H9 (cell line): Measurements from ENCODE around the gene SRGAP3. TPM values are rescaled to one million over a fixed set of nuclear protein-coding genes. Genes with fewer than 3 reads are reported as not detected.

ENCODE experiments used
- DNase-seq: peaks from one replicate; pipeline ENCODE4 v3.0.0-alpha.2; 2017
- H2AFZ ChIP-seq: one replicate; pipeline ENCODE4 v1.6.1; 2013; ENCODE audit warnings: mild to moderate bottlenecking, low read length, control low read depth, moderate library complexity
- H2AK5ac ChIP-seq: 2 replicates; pipeline ENCODE4 v1.6.1; 2013; ENCODE audit warnings: low read length, control low read depth, mixed read lengths; ENCODE audit not compliant: insufficient read length
- H2BK120ac ChIP-seq: one replicate; pipeline ENCODE4 v1.6.1; 2013; ENCODE audit warnings: low read depth, mild to moderate bottlenecking, low read length, control low read depth, inconsistent platforms; ENCODE audit not compliant: poor library complexity, severe bottlenecking
- H2BK12ac ChIP-seq: 2 replicates; pipeline ENCODE4 v1.6.1; 2013; ENCODE audit warnings: low read length, control low read depth, mixed read lengths, low read depth; ENCODE audit not compliant: insufficient read length
- H2BK15ac ChIP-seq: 2 replicates; pipeline ENCODE4 v1.6.1; 2013; ENCODE audit warnings: low read depth, low read length, control low read depth
- H2BK20ac ChIP-seq: one replicate; pipeline ENCODE4 v1.6.1; 2013; ENCODE audit warnings: low read depth, mild to moderate bottlenecking, low read length, control low read depth, inconsistent platforms; ENCODE audit not compliant: poor library complexity, severe bottlenecking
- H2BK5ac ChIP-seq: 2 replicates; pipeline ENCODE4 v1.6.1; 2013; ENCODE audit warnings: low read length, control low read depth, mixed read lengths; ENCODE audit not compliant: insufficient read length
- H3K14ac ChIP-seq: 2 replicates; pipeline ENCODE4 v1.6.1; 2013; ENCODE audit warnings: low read length, control low read depth; ENCODE audit not compliant: insufficient read depth
- H3K18ac ChIP-seq: 2 replicates; pipeline ENCODE4 v1.6.1; 2013; ENCODE audit warnings: low read depth, mild to moderate bottlenecking, mixed read lengths, low read length, control low read depth; ENCODE audit not compliant: insufficient read length
- H3K23ac ChIP-seq: 2 replicates; pipeline ENCODE4 v1.6.1; 2013; ENCODE audit warnings: low read length, control low read depth, mixed read lengths, low read depth; ENCODE audit not compliant: insufficient read length
- H3K23me2 ChIP-seq: 2 replicates; pipeline ENCODE4 v1.6.1; 2013; ENCODE audit warnings: low read depth, mild to moderate bottlenecking, mixed read lengths, low read length, control low read depth; ENCODE audit not compliant: insufficient read length, poor library complexity, severe bottlenecking
- H3K27ac ChIP-seq: 2 replicates; pipeline ENCODE4 v1.5.1; 2013; ENCODE audit warnings: low read length, control low read depth, mixed read lengths, low read depth; ENCODE audit not compliant: insufficient read length
- H3K27me3 ChIP-seq: 2 replicates; pipeline ENCODE4 v1.6.1; 2013; ENCODE audit warnings: low read length, control low read depth, inconsistent platforms; ENCODE audit not compliant: insufficient read depth
- H3K4ac ChIP-seq: 2 replicates; pipeline ENCODE4 v1.6.1; 2013; ENCODE audit warnings: low read depth, mild to moderate bottlenecking, control low read depth, inconsistent platforms, low read length, moderate library complexity
- H3K4me1 ChIP-seq: 2 replicates; pipeline ENCODE4 v1.6.1; 2013; ENCODE audit warnings: low read length, control low read depth, inconsistent platforms; ENCODE audit not compliant: insufficient read depth
- H3K4me2 ChIP-seq: 2 replicates; pipeline ENCODE4 v1.6.1; 2013; ENCODE audit warnings: low read length, control low read depth, mixed read lengths; ENCODE audit not compliant: insufficient read length, insufficient read depth
- H3K56ac ChIP-seq: 2 replicates; pipeline ENCODE4 v1.6.1; 2013; ENCODE audit warnings: low read depth, mild to moderate bottlenecking, mixed read lengths, low read length, control low read depth; ENCODE audit not compliant: insufficient read length
- H3K79me1 ChIP-seq: 2 replicates; pipeline ENCODE4 v1.6.1; 2013; ENCODE audit warnings: low read depth, mild to moderate bottlenecking, moderate library complexity, low read length, control low read depth, inconsistent platforms; ENCODE audit not compliant: insufficient read depth, poor library complexity, severe bottlenecking
- H3K79me2 ChIP-seq: 2 replicates; pipeline ENCODE4 v1.6.1; 2013; ENCODE audit warnings: low read length, control low read depth, inconsistent platforms; ENCODE audit not compliant: insufficient read depth
- H3K9ac ChIP-seq: 2 replicates; pipeline ENCODE4 v1.6.1; 2013; ENCODE audit warnings: low read length, control low read depth, mixed read lengths; ENCODE audit not compliant: insufficient read length; ENCODE audit errors: extremely low read depth
- H3K9me3 ChIP-seq: one replicate; pipeline ENCODE4 v1.6.1; 2013; ENCODE audit warnings: low read depth, low read length, inconsistent platforms; ENCODE audit not compliant: control insufficient read depth
- H3T11ph ChIP-seq: one replicate; pipeline ENCODE4 v1.6.1; 2013; ENCODE audit warnings: mild to moderate bottlenecking, low read length, control low read depth, inconsistent platforms
- H4K20me1 ChIP-seq: one replicate; pipeline ENCODE4 v1.6.1; 2013; ENCODE audit not compliant: control insufficient read depth, insufficient read length, insufficient read depth
- H4K5ac ChIP-seq: 2 replicates; pipeline ENCODE4 v1.6.1; 2013; ENCODE audit warnings: low read depth, mild to moderate bottlenecking, mixed read lengths, low read length, control low read depth; ENCODE audit not compliant: insufficient read length
- H4K8ac ChIP-seq: replicated peaks from 2 replicates; pipeline ENCODE4 v1.6.1; 2013; ENCODE audit warnings: low read length, control low read depth, mixed read lengths, low read depth; ENCODE audit not compliant: insufficient read length
- H4K91ac ChIP-seq: 2 replicates; pipeline ENCODE4 v1.6.1; 2013; ENCODE audit warnings: low read depth, mild to moderate bottlenecking, moderate library complexity, mixed read lengths, low read length, control low read depth; ENCODE audit not compliant: insufficient read length
- H3K27ac Mint-ChIP-seq, 3 experiments: 2 replicates in 2 of 3; 3 replicates in 1 of 3; pipeline ENCODE4 v1.8.0; 2020 to 2021; ENCODE audit warnings: mixed read lengths in 3 of 3, mild to moderate bottlenecking in 1 of 3, moderate library complexity in 1 of 3
- H3K27me3 Mint-ChIP-seq: 2 replicates; pipeline ENCODE4 v1.8.0; 2021; ENCODE audit warnings: low read depth, mild to moderate bottlenecking, moderate library complexity, mixed read lengths
- H3K36me3 Mint-ChIP-seq, 3 experiments: 2 replicates in 2 of 3; 3 replicates in 1 of 3; pipeline ENCODE4 v1.8.0; 2020 to 2021; ENCODE audit warnings: low read depth in 3 of 3, mixed read lengths in 3 of 3; ENCODE audit not compliant: insufficient read depth in 1 of 3
- H3K4me1 Mint-ChIP-seq, 2 experiments: 2 replicates each; pipeline ENCODE4 v1.8.0; 2020; ENCODE audit warnings: mixed read lengths in 2 of 2
- H3K4me3 Mint-ChIP-seq, 2 experiments: 2 replicates in 1 of 2; 3 replicates in 1 of 2; pipeline ENCODE4 v1.8.0; 2020 to 2021; ENCODE audit warnings: mild to moderate bottlenecking in 2 of 2, mixed read lengths in 2 of 2, moderate library complexity in 1 of 2
- H3K9me3 Mint-ChIP-seq, 2 experiments: 2 replicates in 1 of 2; 3 replicates in 1 of 2; pipeline ENCODE4 v1.8.0; 2020; ENCODE audit warnings: mild to moderate bottlenecking in 2 of 2, mixed read lengths in 2 of 2, moderate library complexity in 1 of 2
- WGBS: extraction: QIAGEN DNeasy Blood & Tissue Kit; methylation state at CpG from one replicate; pipeline ENCODE4 v1.1.7; 2013; ENCODE audit warnings: missing lambda C conversion rate, low lambda C conversion rate, mixed read lengths; ENCODE audit not compliant: insufficient read length; ENCODE audit errors: extremely low coverage; 5-methylcytosine and 5-hydroxymethylcytosine counted together
- total RNA-seq: library from RNA; stranded (reverse); gene quantifications from 2 replicates; pipeline ENCODE4 v1.2.1, GENCODE V29; 2021
- TF ChIP-seq, protein P1 (sequence below): fragments of 200-600 bp; sonication (generic); conservative IDR thresholded peaks from 3 replicates; pipeline ENCODE4 v1.8.0; 2021; ENCODE audit warnings: antibody characterized with exemption, mild to moderate bottlenecking

The SRGAP3 gene
- total RNA-seq, 1 experiment from 2014 or later = 3.4 TPM

DNA sequence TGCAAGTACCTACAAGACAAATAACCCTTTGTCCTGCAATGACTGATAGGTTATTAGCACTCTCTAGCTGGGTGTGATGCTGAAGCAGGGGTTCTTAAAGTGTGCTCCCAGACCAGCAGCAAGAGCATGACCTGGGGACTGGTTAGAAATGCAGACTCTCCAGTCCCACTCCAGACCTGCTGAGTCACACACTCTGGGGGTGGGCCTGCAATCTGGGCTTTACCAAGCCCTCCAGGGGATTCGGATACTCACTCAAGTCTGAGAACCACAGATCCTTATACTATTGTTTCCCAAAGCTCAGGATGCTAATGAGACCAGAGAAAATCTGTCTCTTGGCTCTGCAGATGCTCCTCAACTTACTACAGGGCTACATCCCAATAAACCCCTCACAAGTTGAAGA is 144.0 kb downstream of the SRGAP3 start:
- DNase-seq = no peak
- Histone ChIP-seq H3K4ac (no peak overlapping the region), H3K79me1 (no peaks in the 10 kb centered on the region), H3T11ph (no peak overlapping the region), H3K27me3 (no peaks in the 10 kb centered on the region), H4K8ac (no peak overlapping the region), H3K23ac (no peak overlapping the region), H2BK12ac (no peak overlapping the region), H3K4me2 (no peak overlapping the region), H2AK5ac (no peak overlapping the region), H3K14ac (no peak overlapping the region), H4K5ac (no peak overlapping the region), H3K23me2 (no peaks in the 10 kb centered on the region), H2BK20ac (no peak overlapping the region), H3K4me1 (peaks cover 5% of the 10 kb centered on the region), H2BK5ac (no peak overlapping the region), H4K91ac (no peak overlapping the region), H3K18ac (peak overlapping the region; percentile 68), H4K20me1 (no peaks in the 10 kb centered on the region), H3K56ac (no peak overlapping the region), H3K27ac (no peak overlapping the region), H3K9ac (no peak overlapping the region), H3K79me2 (no peaks in the 10 kb centered on the region), H2AFZ (no peak overlapping the region), H2BK120ac (no peak overlapping the region), H2BK15ac (no peak overlapping the region), H3K9me3 (no peaks in the 10 kb centered on the region)
- WGBS = no CpG with 5 or more reads among the region's 1 CpG
- Mint-ChIP-seq H3K27me3 (peaks cover 4% of the 10 kb centered on the region; the same call in 1 of the 2 replicates), H3K4me1 (peaks cover 42 to 45% of the 10 kb centered on the region in 2 experiments), H3K9me3 (peaks cover 0 to 3% of the 10 kb centered on the region in 2 experiments; a peak in 1 of 5 replicates), H3K36me3 (no peaks in the 10 kb centered on the region), H3K4me3 (no peak overlapping the region), H3K27ac (peak overlapping the region; percentile 22 to 81 (median 72); a peak in 3 of 7 replicates)
- TF ChIP-seq, protein P1, sequence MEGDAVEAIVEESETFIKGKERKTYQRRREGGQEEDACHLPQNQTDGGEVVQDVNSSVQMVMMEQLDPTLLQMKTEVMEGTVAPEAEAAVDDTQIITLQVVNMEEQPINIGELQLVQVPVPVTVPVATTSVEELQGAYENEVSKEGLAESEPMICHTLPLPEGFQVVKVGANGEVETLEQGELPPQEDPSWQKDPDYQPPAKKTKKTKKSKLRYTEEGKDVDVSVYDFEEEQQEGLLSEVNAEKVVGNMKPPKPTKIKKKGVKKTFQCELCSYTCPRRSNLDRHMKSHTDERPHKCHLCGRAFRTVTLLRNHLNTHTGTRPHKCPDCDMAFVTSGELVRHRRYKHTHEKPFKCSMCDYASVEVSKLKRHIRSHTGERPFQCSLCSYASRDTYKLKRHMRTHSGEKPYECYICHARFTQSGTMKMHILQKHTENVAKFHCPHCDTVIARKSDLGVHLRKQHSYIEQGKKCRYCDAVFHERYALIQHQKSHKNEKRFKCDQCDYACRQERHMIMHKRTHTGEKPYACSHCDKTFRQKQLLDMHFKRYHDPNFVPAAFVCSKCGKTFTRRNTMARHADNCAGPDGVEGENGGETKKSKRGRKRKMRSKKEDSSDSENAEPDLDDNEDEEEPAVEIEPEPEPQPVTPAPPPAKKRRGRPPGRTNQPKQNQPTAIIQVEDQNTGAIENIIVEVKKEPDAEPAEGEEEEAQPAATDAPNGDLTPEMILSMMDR = no peak
